Measurements from ENCODE around the gene EDEM2.

GRCh38 chr20:35122756-35123405 lies 24.3 kb downstream of the EDEM2 start:
- TF ChIP-seq, protein P1, sequence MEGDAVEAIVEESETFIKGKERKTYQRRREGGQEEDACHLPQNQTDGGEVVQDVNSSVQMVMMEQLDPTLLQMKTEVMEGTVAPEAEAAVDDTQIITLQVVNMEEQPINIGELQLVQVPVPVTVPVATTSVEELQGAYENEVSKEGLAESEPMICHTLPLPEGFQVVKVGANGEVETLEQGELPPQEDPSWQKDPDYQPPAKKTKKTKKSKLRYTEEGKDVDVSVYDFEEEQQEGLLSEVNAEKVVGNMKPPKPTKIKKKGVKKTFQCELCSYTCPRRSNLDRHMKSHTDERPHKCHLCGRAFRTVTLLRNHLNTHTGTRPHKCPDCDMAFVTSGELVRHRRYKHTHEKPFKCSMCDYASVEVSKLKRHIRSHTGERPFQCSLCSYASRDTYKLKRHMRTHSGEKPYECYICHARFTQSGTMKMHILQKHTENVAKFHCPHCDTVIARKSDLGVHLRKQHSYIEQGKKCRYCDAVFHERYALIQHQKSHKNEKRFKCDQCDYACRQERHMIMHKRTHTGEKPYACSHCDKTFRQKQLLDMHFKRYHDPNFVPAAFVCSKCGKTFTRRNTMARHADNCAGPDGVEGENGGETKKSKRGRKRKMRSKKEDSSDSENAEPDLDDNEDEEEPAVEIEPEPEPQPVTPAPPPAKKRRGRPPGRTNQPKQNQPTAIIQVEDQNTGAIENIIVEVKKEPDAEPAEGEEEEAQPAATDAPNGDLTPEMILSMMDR (conservative IDR thresholded peaks at IDR 0.05), result no peak
- TF ChIP-seq ZFX (IDR thresholded peaks at IDR 0.05), result no peak
